Fibroblast of skin of left quadriceps (primary cell): Measurements from ENCODE around the gene RPL39L.

Source experiments
- DNase-seq, 2 experiments: peaks; one replicate each; pipeline ENCODE4 v3.0.0-alpha.2; 2013; ENCODE audit warnings: low read depth in 2 of 2

The RPL39L gene

GRCh38 chr3:187098923-187099512, 40.3 kb downstream of the RPL39L start:
- no peak for DNase-seq

GRCh38 chr3:187093320-187093719, 46.0 kb downstream of the RPL39L start:
- DNase-seq: no peak

GRCh38 chr3:187088701-187089100, 50.6 kb downstream of the RPL39L start:
- no peak for DNase-seq

GRCh38 chr3:187086831-187087230, 52.5 kb downstream of the RPL39L start:
- DNase-seq: no peak

- no peak for DNase-seq
Observed at GRCh38 chr3:187085933-187086332, 53.4 kb downstream of the RPL39L start.

- DNase-seq: no peak
Observed at GRCh38 chr3:187085021-187085666, 54.2 kb downstream of the RPL39L start.

GRCh38 chr3:187084580-187084979, 54.7 kb downstream of the RPL39L start:
- no peak for DNase-seq

- no peak for DNase-seq
Observed at GRCh38 chr3:187084126-187084525, 55.2 kb downstream of the RPL39L start.

- no peak for DNase-seq
Observed at GRCh38 chr3:187082758-187083375, 56.4 kb downstream of the RPL39L start.

GRCh38 chr3:187080799-187081450, 58.4 kb downstream of the RPL39L start:
- no peak for DNase-seq

GRCh38 chr3:187079090-187080022, 59.9 kb downstream of the RPL39L start:
- DNase-seq: no peak

GRCh38 chr3:187077537-187077936, 61.8 kb downstream of the RPL39L start:
- DNase-seq: no peak

- DNase-seq: no peak
Observed at GRCh38 chr3:187077085-187077484, 62.2 kb downstream of the RPL39L start.

- no peak for DNase-seq
Observed at GRCh38 chr3:187076297-187076696, 63.0 kb downstream of the RPL39L start.

- no peak for DNase-seq
Observed at GRCh38 chr3:187074846-187075245, 64.5 kb downstream of the RPL39L start.

GRCh38 chr3:187073581-187074098, 65.7 kb downstream of the RPL39L start:
- no peak for DNase-seq

- DNase-seq: no peak
Observed at GRCh38 chr3:187072511-187072910, 66.8 kb downstream of the RPL39L start.

GRCh38 chr3:187072102-187072501, 67.2 kb downstream of the RPL39L start:
- DNase-seq: no peak
